Muscle of back (tissue), 11 donors: ENCODE results near the gene SCAPER. TPM values are rescaled to one million over a fixed set of nuclear protein-coding genes. Genes with fewer than 3 reads are reported as not detected.
"Not testable (repeated sequence)": the region's sequence is repeated elsewhere in the genome, so short reads cannot be mapped to it uniquely, and the experiment has no call there.

Experiments
- DNase-seq, 3 donors: peaks; one replicate each; pipeline versions ENCODE4 v3.0.0 to v3.0.0-alpha.2; 2013
- polyA plus RNA-seq, 10 donors: library from polyadenylated mRNA; unstranded; fragments of 120-200 nt; gene quantifications; one replicate each; pipeline ENCODE4 v1.2.1, GENCODE V29; 2013; ENCODE audit not compliant: insufficient read length in 10 of 10

SCAPER gene
- polyA plus RNA-seq, 10 donors = 33.9 to 94.7 (median 53.3) TPM

GRCh38 chr15:76577879-76578512 lies 327.1 kb downstream of the SCAPER start:
- DNase-seq = no peak

- peak; percentile 7 to 22 (median 10) for DNase-seq
These were observed 328.4 kb downstream of the SCAPER start for GRCh38 chr15:76576523-76577279.

DNA sequence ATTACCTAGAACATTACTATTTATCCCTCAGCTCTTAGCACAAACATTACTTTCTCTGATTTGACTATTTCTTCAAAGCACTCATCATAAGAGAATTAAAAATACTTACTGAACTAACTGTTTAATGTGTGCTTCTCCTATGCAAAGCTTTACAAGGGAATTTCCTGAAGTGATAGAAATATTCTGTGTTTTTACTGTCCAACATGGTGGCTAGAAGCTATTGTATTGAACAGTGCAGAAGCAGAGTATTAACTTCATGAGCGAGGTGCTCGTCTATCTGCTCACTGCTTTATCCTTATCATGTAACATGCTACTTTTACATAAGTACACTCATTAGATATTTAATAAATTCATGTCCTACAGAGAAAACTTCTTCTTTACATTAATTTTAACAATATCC lies 329.5 kb downstream of the SCAPER start:
- DNase-seq = no peak

GRCh38 chr15:76575274-76575673 lies 329.9 kb downstream of the SCAPER start:
- DNase-seq = no peak

- no peak for DNase-seq
These were observed 332.2 kb downstream of the SCAPER start for GRCh38 chr15:76572983-76573314.

GRCh38 chr15:76566276-76566675 lies 338.9 kb downstream of the SCAPER start:
- DNase-seq = peak in 2 of 3 donors; percentile 2 to 24

- no peak for DNase-seq
These were observed 339.8 kb downstream of the SCAPER start for GRCh38 chr15:76565366-76565765.

DNA sequence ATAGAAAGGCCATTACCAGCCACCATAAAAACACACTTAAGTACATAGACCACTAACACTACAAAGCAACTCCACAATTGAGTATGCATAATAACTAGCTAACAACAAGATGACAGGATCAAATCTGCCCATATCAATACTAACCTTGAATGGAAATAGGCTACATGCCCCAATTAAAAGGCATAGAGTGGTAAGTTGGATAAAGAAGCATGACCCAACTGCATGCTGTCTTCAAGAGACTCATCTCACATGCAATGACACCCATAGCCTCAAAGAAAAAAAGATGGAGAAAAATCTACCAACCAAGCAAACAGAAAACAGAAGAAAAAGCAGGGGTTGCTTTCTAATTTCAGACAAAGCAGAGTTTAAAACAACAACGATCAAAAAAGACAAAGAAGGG lies 349.9 kb downstream of the SCAPER start:
- no peak for DNase-seq

- no peak for DNase-seq
These were observed 351.6 kb downstream of the SCAPER start for GRCh38 chr15:76553564-76553963.

DNA sequence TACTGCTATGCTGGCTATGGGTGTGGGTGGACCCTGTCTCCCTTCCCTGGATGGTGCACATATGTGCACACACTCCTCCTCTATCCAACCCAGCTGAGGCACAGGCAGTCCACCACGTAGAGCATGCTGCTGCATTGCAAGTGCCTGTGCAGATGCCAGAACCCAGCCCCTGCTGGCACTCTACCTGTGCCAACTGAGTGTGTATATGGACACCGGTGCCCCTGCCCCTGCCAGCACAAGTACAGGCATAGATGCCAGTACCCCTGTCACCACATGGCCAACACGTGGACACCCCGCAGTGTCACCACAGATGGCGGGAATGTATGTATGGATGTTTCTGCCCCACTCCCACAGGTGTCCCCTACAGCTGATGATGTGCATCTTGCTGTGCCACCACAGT lies 352.0 kb downstream of the SCAPER start:
- DNase-seq = no peak

DNA sequence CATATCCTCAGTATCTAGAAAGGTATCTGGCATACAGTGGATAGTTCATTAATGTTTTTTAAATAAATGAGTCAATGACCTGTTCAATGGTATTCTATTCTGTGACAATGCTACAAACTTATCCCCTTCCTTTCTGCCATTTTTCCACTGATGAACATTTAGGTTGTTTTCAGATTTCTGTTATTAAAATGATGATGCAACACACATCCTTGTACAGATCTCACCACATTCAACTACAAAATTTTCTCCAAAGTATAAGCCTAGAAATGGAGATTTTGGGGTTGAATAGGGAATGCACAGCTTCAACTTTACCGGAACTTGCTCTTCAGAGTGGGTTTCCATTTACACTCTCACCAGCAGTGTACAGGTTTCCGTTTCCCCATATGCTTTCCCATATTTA lies 358.3 kb downstream of the SCAPER start:
- no peak for DNase-seq

DNA sequence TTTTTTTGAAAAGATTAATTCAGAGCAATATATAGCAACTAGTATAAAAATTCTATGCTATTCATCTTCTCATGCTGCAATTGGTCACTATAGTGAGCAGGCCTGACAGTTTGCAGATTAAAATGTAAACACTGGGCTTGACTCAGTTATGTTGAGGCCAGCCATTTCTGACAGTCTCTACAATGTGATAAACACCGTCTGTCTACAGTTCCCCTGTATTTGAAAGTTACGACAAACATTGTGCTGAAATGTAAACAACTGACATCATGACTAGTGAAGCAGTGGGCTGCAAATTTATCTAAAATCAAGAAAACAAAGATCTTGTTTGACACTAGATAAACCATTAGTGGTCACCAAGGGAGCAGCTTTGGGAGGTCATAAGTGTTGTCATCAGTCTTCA lies 371.1 kb downstream of the SCAPER start:
- no peak for DNase-seq

DNA sequence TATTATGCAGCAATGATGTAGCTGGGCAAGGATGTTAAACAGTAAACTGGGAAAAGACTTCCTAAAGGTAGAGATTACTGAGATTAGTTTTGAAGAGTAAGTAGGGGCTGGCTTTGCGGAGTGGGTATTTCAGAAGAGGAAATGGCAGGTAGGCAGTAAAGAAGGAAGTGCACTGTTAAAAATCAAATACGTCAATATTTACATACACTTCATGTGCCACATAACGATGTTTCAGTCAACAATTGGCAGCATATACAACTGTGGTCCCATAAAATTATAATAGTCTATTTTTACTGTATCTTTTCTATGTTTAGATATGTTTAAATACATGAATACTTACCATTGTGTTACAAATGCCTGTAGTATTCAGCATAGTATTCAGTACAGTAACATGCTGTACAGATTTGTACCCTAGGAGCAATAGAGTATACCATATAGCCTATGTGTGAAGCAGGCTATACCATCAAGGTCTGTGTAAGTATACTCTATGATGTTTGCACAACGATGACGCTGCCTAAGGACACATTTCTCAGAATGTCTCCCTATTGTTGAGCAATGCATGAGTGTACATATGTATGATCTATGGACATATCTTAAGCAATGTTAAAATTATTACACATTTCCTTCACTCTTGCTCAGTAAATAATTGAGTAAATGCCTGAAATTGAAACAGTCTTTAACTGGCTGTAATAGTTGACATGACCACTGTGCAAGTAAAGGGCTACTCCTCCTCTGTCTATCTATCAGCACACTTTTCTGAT lies 371.9 kb downstream of the SCAPER start:
- no peak for DNase-seq

DNA sequence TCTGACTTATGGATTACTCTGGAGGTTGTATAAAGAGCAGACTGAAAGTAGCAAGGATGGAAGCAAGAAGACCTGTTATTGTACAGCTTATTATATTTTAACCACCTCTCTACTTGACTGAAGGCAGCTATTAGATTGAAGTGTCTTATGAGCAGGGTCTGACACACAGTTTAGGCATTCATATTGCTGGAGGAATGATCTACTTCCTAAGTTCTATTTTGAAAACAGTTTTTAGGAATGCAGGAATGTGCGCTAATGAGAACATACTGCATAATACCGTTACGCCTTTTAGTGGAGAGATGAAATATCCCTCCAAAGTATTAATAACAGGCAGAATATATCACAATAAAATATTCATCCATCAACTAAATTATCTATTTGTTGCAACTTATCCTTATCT lies 375.2 kb downstream of the SCAPER start:
- peak in 1 of 3 donors; percentile 15 for DNase-seq

GRCh38 chr15:76526111-76526510 lies 379.0 kb downstream of the SCAPER start:
- DNase-seq = no peak

- no peak for DNase-seq
These were observed 387.2 kb downstream of the SCAPER start for GRCh38 chr15:76517910-76518309.

DNA sequence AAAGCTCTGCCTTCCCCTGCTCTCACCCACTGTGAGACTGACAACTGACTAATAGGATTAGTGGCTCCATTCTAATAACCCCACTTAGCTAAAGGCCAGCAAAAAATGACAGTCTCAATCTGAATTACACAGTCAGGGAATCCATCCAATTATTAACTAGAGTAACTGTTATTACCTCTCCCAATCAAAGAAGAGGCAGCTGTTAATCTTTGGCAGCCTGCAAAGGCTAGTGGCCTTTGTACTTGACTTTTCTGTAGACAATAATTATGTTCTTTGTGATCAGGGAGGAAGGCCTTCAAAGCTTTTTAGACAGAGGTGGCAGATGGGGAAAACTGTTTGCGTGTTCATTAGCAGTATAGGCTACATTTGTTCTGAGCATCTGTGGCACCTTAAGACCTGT lies 390.9 kb downstream of the SCAPER start:
- no peak for DNase-seq

GRCh38 chr15:76512971-76513370 lies 392.2 kb downstream of the SCAPER start:
- no peak for DNase-seq

- DNase-seq = not testable (repeated sequence)
These were observed 394.5 kb downstream of the SCAPER start for GRCh38 chr15:76510663-76511062.

DNA sequence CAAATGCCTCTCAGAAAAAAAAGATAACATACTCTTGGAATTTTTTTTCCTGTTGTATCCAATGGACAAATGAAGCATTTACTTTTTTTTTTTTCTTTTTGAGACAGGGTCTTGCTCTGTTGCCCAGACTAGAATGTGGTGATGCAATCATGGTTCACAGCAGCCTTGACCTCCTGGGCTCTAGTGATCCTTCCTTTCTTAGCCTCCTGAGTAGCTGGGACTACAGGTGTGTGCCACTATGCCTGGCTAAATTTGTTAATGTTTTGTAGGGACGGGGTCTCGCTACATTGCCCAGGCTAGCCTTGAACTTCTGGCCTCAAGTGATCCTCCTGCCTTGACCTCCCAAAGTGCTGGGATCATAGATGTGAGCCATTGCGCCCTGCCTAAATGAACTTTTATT lies 401.3 kb downstream of the SCAPER start:
- no peak for DNase-seq

DNA sequence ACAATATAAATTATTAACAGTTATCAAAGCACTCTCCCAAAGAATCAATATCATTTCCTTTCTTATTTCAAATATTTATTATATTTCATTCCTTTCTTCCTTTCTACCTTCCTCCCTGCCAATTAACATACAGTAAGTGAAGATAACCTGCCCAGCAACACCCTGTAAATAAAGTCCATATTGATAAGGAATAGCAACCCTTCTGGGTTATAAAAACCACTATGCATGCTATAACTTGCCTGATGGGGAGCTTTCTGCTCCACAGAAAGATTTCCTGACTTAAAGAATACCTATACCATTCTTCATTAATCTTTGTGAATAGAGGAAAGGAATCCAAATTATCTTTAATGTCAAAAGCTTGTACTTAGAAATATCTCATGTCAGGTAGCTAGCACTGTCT lies 402.0 kb downstream of the SCAPER start:
- no peak for DNase-seq

GRCh38 chr15:76502678-76503077 lies 402.5 kb downstream of the SCAPER start:
- no peak for DNase-seq

DNA sequence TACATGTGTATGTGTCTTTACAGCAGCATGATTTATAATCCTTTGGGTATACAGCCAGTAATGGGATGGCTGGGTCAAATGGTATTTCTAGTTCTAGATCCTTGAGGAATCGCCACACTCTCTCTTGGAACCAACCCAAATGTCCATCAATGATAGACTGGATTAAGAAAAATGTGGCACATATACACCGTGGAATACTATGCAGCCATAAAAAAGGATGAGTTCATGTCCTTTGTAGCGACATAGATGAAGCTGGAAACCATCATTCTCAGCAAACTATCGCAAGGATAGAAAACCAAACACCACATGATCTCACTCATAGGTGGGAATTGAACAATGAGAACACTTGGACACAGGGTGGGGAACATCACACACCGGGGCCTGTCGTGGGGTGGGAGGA lies 403.0 kb downstream of the SCAPER start:
- DNase-seq = not testable (repeated sequence)
